Lung (tissue), 12 donors: ENCODE measurements around the gene CD248. TPM values are rescaled to one million over a fixed set of nuclear protein-coding genes. Genes with fewer than 3 reads are reported as not detected.
"Not testable (repeated sequence)": the region's sequence is repeated elsewhere in the genome, so short reads cannot be mapped to it uniquely, and the experiment has no call there.

Source experiments
- ATAC-seq: fragments of 200-7000 bp; cut with Tn5 transposase; one replicate; pipeline ENCODE4 v1.9.1; 2020; ENCODE audit warnings: moderate number of reproducible peaks; ENCODE audit not compliant: insufficient read depth, low FRiP score
- DNase-seq, 3 donors: peaks; one replicate each; pipeline ENCODE4 v3.0.0-alpha.2; 2013 to 2017
- H3K27ac ChIP-seq, 2 donors: one replicate each; pipeline ENCODE4 v1.5.1; 2013; ENCODE audit warnings: mild to moderate bottlenecking in 2 of 2, moderate library complexity in 2 of 2, control low read depth in 1 of 2, inconsistent platforms in 1 of 2, low read depth in 1 of 2, low read length in 1 of 2
- H3K27me3 ChIP-seq, 3 donors: one replicate each; pipeline ENCODE4 v1.5.1; 2013; ENCODE audit warnings: low read length in 2 of 3; ENCODE audit not compliant: control insufficient read depth in 3 of 3, insufficient read depth in 3 of 3
- H3K36me3 ChIP-seq, 4 donors: one replicate each; pipeline ENCODE4 v1.5.1; 2013; ENCODE audit warnings: low read length in 4 of 4, mild to moderate bottlenecking in 1 of 4, moderate library complexity in 1 of 4; ENCODE audit not compliant: control insufficient read depth in 4 of 4, insufficient read depth in 4 of 4
- H3K4me1 ChIP-seq, 5 donors: one replicate each; pipeline ENCODE4 v1.5.1; 2013; ENCODE audit warnings: low read length in 5 of 5, mild to moderate bottlenecking in 2 of 5, moderate library complexity in 1 of 5; ENCODE audit not compliant: control insufficient read depth in 5 of 5, insufficient read depth in 5 of 5
- H3K4me3 ChIP-seq: one replicate; pipeline ENCODE4 v1.5.1; 2013; ENCODE audit warnings: mild to moderate bottlenecking, control low read depth, moderate library complexity
- H3K9ac ChIP-seq, 2 donors: one replicate each; pipeline ENCODE4 v1.5.1; 2013; ENCODE audit warnings: low read length in 2 of 2, control low read depth in 1 of 2; ENCODE audit not compliant: insufficient read depth in 1 of 2
- H3K9me3 ChIP-seq, 4 donors: one replicate each; pipeline ENCODE4 v1.5.1; 2013; ENCODE audit warnings: low read length in 3 of 4, mild to moderate bottlenecking in 1 of 4, moderate library complexity in 1 of 4; ENCODE audit not compliant: control insufficient read depth in 4 of 4, insufficient read depth in 3 of 4
- WGBS, 2 donors: extraction: QIAGEN DNeasy Blood & Tissue Kit; methylation state at CpG; one replicate each; pipeline ENCODE4 v1.1.7; 2013; 5-methylcytosine and 5-hydroxymethylcytosine counted together
- polyA plus RNA-seq, 2 donors: library from polyadenylated mRNA; stranded (reverse); fragments of 200-250 nt; gene quantifications; one replicate each; pipeline ENCODE4 v1.2.1, GENCODE V29; 2013
- total RNA-seq, 2 donors: library from RNA; depleted of rRNA in 1 of 2; stranded (reverse); fragments of >200 nt in 1 of 2; gene quantifications; one replicate each; pipeline ENCODE4 v1.2.1, GENCODE V29; 2014 to 2021
- TF ChIP-seq, protein P1 (sequence below): IDR thresholded peaks from 2 replicates; pipeline ENCODE4 v1.5.1; 2012; ENCODE audit warnings: mild to moderate bottlenecking; ENCODE audit errors: control extremely low read depth, extremely low read depth
- donor health status: control.
- donor health status: control.
- donor health status: Bipolar disorder and iron deficiency.
- donor health status: healthy.
- donor health status: DM: yes; HTN: yes; CAD: no.

Gene CD248
- total and polyA plus RNA-seq, 4 donors: 9.2 to 53.5 (median 23.0) TPM

DNA sequence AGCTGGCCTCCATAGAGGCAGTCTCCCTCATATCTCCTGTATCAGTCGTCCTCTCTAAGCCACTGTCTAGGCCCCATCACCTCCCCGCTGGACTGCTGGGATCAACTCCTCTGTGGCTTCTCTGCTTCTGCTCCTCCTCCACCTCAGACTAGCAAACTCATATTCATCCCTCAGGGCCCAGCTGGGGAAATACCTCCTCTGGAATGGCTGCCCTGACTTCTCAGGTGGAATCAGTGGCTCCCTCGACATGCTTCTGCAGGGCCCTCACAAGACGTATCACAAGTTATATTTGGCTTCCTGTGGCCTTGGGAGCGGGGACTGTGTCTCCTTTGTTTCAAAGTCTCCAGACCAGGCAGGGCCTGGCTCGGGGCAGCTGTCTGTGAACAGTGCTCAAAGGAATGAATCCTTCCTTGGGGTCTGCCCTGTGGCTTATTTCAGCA lies 44.7 kb upstream of the CD248 start:
- no peak overlapping the region for H3K4me3 ChIP-seq
- no peak overlapping the region for H3K27ac ChIP-seq
- H3K4me1 ChIP-seq: peaks cover 0 to 5% (median 0%) of the 10 kb centered on the region in 5 donors
- TF ChIP-seq, protein P1, sequence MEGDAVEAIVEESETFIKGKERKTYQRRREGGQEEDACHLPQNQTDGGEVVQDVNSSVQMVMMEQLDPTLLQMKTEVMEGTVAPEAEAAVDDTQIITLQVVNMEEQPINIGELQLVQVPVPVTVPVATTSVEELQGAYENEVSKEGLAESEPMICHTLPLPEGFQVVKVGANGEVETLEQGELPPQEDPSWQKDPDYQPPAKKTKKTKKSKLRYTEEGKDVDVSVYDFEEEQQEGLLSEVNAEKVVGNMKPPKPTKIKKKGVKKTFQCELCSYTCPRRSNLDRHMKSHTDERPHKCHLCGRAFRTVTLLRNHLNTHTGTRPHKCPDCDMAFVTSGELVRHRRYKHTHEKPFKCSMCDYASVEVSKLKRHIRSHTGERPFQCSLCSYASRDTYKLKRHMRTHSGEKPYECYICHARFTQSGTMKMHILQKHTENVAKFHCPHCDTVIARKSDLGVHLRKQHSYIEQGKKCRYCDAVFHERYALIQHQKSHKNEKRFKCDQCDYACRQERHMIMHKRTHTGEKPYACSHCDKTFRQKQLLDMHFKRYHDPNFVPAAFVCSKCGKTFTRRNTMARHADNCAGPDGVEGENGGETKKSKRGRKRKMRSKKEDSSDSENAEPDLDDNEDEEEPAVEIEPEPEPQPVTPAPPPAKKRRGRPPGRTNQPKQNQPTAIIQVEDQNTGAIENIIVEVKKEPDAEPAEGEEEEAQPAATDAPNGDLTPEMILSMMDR: no peak
- H3K9me3 ChIP-seq: no peaks in the 10 kb centered on the region
- H3K27me3 ChIP-seq: no peaks in the 10 kb centered on the region
- ATAC-seq: no peak
- DNase-seq: no peak
- H3K9ac ChIP-seq: no peak overlapping the region
- WGBS, 2 donors: 84 to 87% methylated on average over 6 of the region's 6 CpGs
- H3K36me3 ChIP-seq: no peaks in the 10 kb centered on the region

DNA sequence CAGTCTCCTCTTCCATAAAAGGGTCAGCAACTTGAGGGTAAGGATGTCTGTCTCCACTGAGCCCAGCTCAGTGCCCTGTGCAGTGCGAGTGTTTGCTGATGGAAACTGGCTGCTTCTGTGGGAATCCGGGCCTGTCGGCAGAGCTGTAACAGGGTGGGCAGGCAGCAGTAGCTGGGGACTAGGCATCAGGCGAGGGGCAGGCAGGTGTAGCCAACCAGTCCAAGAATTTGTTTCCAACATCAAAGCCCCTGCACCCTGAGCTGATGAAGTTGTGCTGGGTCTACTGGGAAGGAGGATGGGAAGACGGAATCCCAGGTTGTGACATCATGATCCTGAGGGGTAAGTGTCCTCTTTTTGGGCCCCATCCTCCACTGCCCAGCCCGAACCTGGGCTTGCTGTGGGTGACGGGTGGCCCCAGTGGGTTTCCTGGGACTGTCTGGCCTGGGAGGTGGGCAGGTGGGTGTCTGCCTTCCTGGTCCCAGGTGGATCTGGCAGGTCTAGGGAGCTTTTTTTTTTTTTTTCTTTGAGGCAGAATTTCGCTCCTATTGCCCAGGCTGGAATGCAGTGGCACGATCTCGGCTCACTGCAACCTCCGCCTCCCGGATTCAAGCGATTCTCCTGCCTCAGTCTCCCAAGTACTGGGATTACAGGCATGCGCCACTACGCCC lies 43.7 kb upstream of the CD248 start:
- 95% methylated on average over 15 of the region's 15 CpGs for WGBS, 2 donors
- DNase-seq (no peak), ATAC-seq (no peak)
- Histone ChIP-seq H3K9ac (no peak overlapping the region), H3K36me3 (no peaks in the 10 kb centered on the region), H3K9me3 (no peaks in the 10 kb centered on the region), H3K27ac (no peak overlapping the region), H3K27me3 (no peaks in the 10 kb centered on the region), H3K4me1 (no peaks in the 10 kb centered on the region), H3K4me3 (no peak overlapping the region)
- TF ChIP-seq, protein P1: no peak

DNA sequence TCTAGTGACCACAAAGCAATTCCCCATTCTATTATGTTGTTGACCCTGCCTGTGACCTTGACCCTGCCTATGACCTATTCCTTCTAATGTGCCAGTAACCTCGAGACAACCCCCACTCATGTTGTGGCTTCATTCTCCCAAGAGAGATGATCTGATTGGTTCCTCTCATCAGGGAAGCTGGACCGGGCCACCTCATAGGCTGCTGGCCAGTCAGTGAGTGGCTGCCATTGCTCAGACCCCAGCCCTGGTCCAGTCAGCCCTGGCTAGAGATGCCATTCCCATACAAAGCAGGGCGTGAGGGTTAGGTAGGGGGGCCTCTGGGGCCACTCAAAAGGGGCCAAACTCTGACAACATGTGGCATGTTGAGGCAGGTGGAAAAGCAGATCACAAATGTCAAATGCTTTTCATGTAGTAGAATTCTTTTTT lies 42.8 kb upstream of the CD248 start:
- Histone ChIP-seq H3K4me3 (no peak overlapping the region), H3K9ac (no peak overlapping the region), H3K4me1 (no peaks in the 10 kb centered on the region), H3K36me3 (no peaks in the 10 kb centered on the region), H3K9me3 (no peaks in the 10 kb centered on the region), H3K27me3 (no peaks in the 10 kb centered on the region), H3K27ac (no peak overlapping the region)
- TF ChIP-seq, protein P1: no peak
- DNase-seq: no peak
- ATAC-seq: no peak
- 74 to 77% methylated on average over 3 of the region's 3 CpGs for WGBS, 2 donors

- peaks cover 7 to 20% (median 14%) of the 10 kb centered on the region in 5 donors for H3K4me1 ChIP-seq
- not testable (repeated sequence) for H3K27ac ChIP-seq, H3K9me3 ChIP-seq, ATAC-seq, H3K4me3 ChIP-seq, H3K9ac ChIP-seq, DNase-seq, H3K36me3 ChIP-seq, H3K27me3 ChIP-seq
- 78 to 84% methylated on average over 8 of the region's 8 CpGs for WGBS, 2 donors
These were observed 33.9 kb upstream of the CD248 start for GRCh38 chr11:66350560-66351235.
